Measurements from ENCODE around the gene TTC27.
"Not testable (repeated sequence)": the region's sequence is repeated elsewhere in the genome, so short reads cannot be mapped to it uniquely, and the experiment has no call there.

Gene TTC27

GRCh38 chr2:32627814-32628579 lies at the start of gene TTC27:
TTC27 (plus strand) TSS chr2:32628050; CDS start chr2:32628293, 243 bp downstream.
- DNase-seq: peak; percentile 93

- no peak for DNase-seq
Observed at GRCh38 chr2:32591669-32592463, 36.0 kb upstream of the TTC27 start.

DNA sequence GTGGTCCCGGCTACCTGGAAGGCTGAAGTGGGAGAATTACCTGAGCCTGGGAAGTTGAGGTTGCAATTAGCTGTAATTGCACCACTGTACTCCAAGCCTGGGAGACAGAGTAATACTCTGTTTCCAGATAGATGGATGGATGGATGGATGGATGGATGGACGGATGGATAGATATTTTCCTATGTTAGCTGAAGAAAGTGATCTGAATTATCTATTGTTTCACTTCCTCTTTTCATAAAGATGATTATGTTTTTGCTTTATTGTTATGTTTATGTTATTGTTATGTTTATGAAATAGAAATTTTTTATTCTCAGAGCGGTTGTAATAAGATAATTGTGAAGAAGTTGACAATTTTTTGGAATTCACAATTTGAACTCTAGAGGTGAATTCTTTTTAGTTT lies 33.3 kb upstream of the TTC27 start:
- DNase-seq: no peak

DNA sequence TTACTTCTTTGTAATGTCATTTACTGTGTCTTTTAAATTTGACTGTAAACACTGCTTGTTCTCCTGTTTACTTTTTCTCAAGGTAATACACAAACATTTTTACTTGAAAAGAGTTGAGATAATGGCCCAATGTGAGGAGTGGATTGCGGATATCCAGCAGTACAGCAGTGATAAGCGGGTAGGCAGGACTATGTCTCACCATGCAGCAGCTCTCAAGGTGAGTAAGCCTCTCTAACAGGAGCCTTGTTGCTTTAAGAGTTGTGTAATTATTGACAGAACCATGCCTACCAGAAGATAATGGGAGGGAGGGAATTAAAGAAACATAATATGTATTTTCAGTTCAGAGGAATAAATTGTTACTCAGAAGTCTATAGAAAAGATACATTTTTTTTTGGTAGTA lies 16.5 kb upstream of the TTC27 start:
- no peak for DNase-seq

GRCh38 chr2:32611771-32612170 lies 16.1 kb upstream of the TTC27 start:
- no peak for DNase-seq

- no peak for DNase-seq
Observed at GRCh38 chr2:32614084-32614483, 13.8 kb upstream of the TTC27 start.

GRCh38 chr2:32617599-32618189 lies 10.2 kb upstream of the TTC27 start:
- no peak for DNase-seq

DNA sequence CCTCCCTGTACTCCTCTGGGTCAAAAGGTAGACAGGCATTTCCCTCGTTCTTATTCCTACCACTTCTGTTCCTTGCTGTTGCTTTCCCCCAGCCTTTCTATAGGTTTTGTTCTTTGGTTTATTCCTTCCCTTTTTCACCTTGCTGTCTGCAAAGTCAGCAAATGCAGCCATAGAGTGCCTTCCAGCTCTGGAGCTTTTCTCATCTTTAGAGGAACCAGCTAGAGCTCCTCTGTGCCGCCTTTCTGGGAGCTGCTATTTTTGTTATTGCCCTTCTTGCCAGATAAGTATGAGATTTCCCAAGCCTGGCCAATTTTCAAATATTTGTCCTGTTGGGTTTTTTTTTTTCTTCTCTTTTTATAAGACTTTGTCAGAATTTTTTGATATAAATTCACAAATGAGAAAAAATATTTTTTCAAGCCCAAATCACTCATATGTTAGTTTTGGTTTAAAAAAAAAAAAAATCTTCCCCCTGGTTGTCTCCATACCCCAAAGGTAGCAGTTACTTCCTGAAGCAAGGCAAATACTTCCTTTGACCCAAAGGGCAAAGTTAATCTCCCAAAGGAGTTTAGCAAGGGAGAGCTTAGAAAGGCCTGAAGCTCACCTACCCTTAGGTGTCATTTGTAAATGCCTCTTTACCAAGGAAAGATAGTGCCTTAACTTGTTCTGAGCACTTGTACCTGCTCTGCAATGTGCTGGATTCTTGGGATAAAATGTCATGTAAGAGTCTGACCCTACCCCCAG lies 5.1 kb upstream of the TTC27 start:
- DNase-seq: no peak

DNA sequence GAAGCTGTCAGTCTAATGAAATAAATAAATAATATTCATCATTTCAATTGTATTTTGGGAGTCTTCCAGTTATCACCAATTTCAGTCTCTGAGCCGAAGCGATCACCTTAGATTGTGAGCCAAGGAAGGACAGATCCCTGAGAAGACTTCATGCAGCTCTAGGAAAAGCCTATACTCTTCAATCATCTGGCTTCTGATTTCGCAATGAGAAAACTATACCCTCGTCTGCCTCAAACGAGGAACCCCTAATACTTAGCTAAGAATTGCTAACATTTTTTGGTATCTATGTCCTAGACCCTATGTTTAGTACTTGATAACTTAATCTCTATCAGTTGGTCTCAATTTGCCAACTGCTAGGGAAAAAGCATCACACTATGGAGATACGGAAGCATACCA lies 4.5 kb upstream of the TTC27 start:
- DNase-seq: no peak

DNA sequence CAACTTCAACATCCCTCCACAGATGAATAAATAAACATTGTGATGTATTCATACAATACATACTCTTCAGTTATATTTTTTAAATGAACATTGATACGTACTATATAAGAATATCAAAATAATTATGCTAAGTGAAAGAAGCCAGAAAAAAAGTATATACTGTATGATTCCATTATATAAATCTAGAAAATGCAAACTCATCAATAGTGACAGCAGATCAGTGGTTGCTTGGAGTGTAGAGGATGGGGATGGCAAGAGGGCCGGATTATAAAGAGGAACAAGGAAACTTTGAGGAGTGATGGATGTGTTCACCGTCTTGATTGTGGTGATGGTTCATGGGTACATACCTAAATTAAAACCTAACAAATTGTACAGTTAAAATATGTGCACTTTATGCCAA lies 3.0 kb upstream of the TTC27 start:
- DNase-seq: no peak

GRCh38 chr2:32626639-32627221 lies 1.1 kb upstream of the TTC27 start:
- no peak for DNase-seq

DNA sequence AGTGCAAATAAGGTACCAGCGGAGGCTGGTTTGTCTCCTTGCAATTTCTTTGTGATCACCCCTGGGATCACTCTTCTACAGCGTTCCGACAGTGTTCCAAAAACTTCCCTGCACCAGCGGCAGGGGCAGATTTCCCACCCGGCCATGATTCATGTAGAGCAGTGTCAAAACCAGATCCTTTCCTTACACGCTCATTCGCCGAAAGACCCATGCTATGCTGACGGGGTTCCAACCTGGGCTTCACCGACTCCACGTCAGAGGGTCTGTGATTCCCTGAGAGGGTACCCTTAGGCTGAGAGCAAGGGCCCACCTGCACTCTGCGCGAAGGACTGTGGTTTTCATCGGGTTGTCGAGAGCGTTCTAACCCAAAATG lies 423 bp upstream of the TTC27 start:
- no peak for DNase-seq

GRCh38 chr2:32632089-32632488 lies 4.2 kb downstream of the TTC27 start:
- no peak for DNase-seq

- DNase-seq: no peak
Observed at GRCh38 chr2:32633040-32633439, 5.2 kb downstream of the TTC27 start.

GRCh38 chr2:32638548-32638947 lies 10.7 kb downstream of the TTC27 start:
- DNase-seq: not testable (repeated sequence)

GRCh38 chr2:32641180-32641579 lies 13.3 kb downstream of the TTC27 start:
- DNase-seq: no peak

- no peak for DNase-seq
Observed at GRCh38 chr2:32647180-32647651, 19.4 kb downstream of the TTC27 start.

DNA sequence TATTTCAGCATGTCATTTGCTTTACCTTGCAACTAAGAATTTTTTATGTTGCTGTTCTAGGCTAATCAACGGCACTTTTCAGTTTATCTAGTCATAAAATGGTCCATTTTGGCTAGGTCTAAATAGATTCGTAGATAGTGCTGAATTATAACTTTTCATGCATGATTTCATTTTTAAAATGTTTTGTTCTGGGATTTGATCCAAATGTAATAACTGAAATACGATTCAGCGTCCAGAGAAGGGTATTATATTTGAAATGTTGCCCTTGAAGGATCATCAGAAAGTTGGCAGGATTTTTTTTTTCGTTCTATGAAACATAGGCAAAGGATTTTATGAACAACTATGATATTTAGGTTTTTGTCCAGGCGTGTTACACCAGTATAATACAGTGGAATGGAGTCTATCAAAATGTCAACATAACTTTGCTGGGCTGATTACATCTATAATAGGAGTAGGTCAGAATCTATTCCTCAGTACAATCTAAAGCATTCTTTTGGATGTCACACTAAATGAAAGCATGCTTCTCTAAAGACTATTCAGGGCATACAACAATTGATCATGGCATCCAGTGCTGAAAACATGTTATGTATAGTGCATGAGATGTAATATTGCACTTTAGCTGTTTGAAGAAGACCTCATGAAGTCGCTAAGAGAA lies 24.8 kb downstream of the TTC27 start:
- no peak for DNase-seq

DNA sequence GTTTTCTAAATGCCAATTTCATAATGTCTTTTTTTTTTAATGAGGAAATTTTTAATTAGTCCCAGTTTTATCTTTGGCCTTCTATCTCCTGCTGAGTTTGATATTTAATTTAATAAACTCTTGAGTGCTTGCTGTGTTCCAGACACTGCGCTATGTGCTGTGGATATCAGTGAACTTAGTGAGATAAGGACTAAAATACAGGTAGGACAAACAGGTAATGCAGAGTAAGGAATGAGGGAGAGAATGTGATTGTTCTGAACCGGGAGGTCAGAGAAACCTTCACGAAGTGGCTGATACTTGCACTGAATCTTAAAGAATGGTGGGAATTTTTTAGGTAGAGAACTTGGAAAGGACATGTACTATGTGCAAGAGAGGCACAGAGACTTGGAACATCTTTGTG lies 28.2 kb downstream of the TTC27 start:
- DNase-seq: no peak

DNA sequence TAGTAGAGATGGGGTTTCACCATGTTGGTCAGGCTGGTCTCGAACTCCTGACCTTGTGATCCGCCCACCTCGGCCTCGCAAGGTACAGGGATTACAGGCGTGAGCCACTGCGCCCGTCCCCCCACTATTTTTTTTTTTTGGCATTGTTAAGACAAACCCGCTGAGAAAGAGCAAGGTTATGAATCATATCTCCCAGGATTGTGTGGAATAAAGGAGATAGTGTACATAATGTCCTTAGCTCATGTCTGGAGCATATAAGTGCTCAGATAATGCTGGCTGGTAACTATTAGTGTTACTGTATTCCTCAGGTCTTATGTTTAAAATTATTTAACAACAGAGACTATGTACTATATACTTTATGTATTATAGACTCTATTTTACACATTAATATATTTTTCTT lies 36.0 kb downstream of the TTC27 start:
- DNase-seq: no peak

DNA sequence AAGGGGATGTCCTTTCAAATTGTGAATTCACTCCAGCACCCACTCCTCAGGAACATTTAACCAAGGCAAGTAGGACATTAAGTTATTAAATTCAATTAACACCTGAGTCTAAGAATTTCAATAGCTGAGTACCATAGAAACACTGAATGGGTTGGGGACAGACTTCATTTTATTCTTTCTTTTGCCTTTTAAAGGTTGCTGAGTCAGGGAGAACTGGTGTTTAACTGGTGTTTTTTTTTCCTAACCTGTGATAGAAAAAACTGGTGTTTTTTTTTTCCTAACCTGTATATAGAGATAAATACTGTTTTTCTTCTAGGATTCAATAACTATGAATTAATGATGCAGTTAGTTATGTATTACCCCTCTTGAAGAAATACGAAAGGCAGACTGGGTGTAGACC lies 38.9 kb downstream of the TTC27 start:
- no peak for DNase-seq

GRCh38 chr2:32668254-32668653 lies 40.4 kb downstream of the TTC27 start:
- no peak for DNase-seq

Data from DMS153 (cell line).